ENCODE measurements around the gene MACROH2A1.
"Not testable (repeated sequence)": the region's sequence is repeated elsewhere in the genome, so short reads cannot be mapped to it uniquely, and the experiment has no call there.

MACROH2A1 gene

GRCh38 chr5:135376961-135377624 is 21.9 kb downstream of the MACROH2A1 start:
- DNase-seq: no peak

- no peak for DNase-seq
Measured at GRCh38 chr5:135375040-135375793, 23.8 kb downstream of the MACROH2A1 start.

GRCh38 chr5:135373736-135374515 is 25.1 kb downstream of the MACROH2A1 start:
- no peak for DNase-seq

- DNase-seq: no peak
Measured at GRCh38 chr5:135372654-135373381, 26.2 kb downstream of the MACROH2A1 start.

- no peak for DNase-seq
Measured at GRCh38 chr5:135371622-135372232, 27.3 kb downstream of the MACROH2A1 start.

- DNase-seq: no peak
Measured at GRCh38 chr5:135369952-135370351, 29.1 kb downstream of the MACROH2A1 start.

GRCh38 chr5:135367554-135367953 is 31.5 kb downstream of the MACROH2A1 start:
- no peak for DNase-seq

- no peak for DNase-seq
Measured at GRCh38 chr5:135367076-135367475, 32.0 kb downstream of the MACROH2A1 start.

- no peak for DNase-seq
Measured at GRCh38 chr5:135365281-135365680, 33.8 kb downstream of the MACROH2A1 start.

GRCh38 chr5:135364421-135365262 is 34.4 kb downstream of the MACROH2A1 start:
- no peak for DNase-seq

GRCh38 chr5:135363342-135363741 is 35.7 kb downstream of the MACROH2A1 start:
- not testable (repeated sequence) for DNase-seq

- no peak for DNase-seq
Measured at GRCh38 chr5:135362102-135362501, 36.9 kb downstream of the MACROH2A1 start.

GRCh38 chr5:135360278-135361274 is 38.5 kb downstream of the MACROH2A1 start:
- no peak for DNase-seq

GRCh38 chr5:135359374-135360165 is 39.5 kb downstream of the MACROH2A1 start:
- no peak for DNase-seq

GRCh38 chr5:135357685-135358084 is 41.3 kb downstream of the MACROH2A1 start:
- DNase-seq: no peak

GRCh38 chr5:135356522-135357318 is 42.3 kb downstream of the MACROH2A1 start:
- no peak for DNase-seq

- no peak for DNase-seq
Measured at GRCh38 chr5:135355169-135355568, 43.9 kb downstream of the MACROH2A1 start.

All from T-helper 9 cell (primary cell).